H4 (cell line): ENCODE measurements around the gene SETMAR. TPM values are rescaled to one million over a fixed set of nuclear protein-coding genes. Genes with fewer than 3 reads are reported as not detected.

ENCODE experiments used
- DNase-seq: peaks from one replicate; pipeline ENCODE4 v3.0.0-alpha.2; 2015; ENCODE audit warnings: low spot score
- total RNA-seq: library from RNA; depleted of rRNA; stranded (reverse); fragments of >200 nt; shearing (Covaris generic); gene quantifications from 2 replicates; pipeline ENCODE4 v1.2.3, GENCODE V29; 2014; rRNA removed

The SETMAR gene
- total RNA-seq, 1 experiment from 2014 or later, result 51.6 TPM

- no peak for DNase-seq
These were observed 48.1 kb downstream of the SETMAR start for GRCh38 chr3:4351164-4351855.

- DNase-seq, result no peak
These were observed 48.7 kb downstream of the SETMAR start for GRCh38 chr3:4351872-4352271.

- DNase-seq, result no peak
These were observed 52.4 kb downstream of the SETMAR start for GRCh38 chr3:4355401-4356219.

GRCh38 chr3:4356220-4356540 lies 53.0 kb downstream of the SETMAR start:
- DNase-seq, result no peak

- DNase-seq, result no peak
These were observed 53.6 kb downstream of the SETMAR start for GRCh38 chr3:4356546-4357410.

- no peak for DNase-seq
These were observed 55.1 kb downstream of the SETMAR start for GRCh38 chr3:4358273-4358672.

- DNase-seq, result no peak
These were observed 56.8 kb downstream of the SETMAR start for GRCh38 chr3:4359805-4360502.

GRCh38 chr3:4360817-4361216 lies 57.6 kb downstream of the SETMAR start:
- DNase-seq, result no peak

- no peak for DNase-seq
These were observed 59.4 kb downstream of the SETMAR start for GRCh38 chr3:4362523-4362922.

Other genes starting within 250 kb of the SETMAR start
- gene SUMF1, start 163.9 kb downstream of the SETMAR start, total RNA-seq, result 39.7 and 45.4 TPM in 2 replicates
- gene ITPR1, start 190.0 kb downstream of the SETMAR start, total RNA-seq, result 4.6 and 5.8 TPM in 2 replicates